LNCaP clone FGC (cell line): ENCODE measurements around the gene RFNG.

ENCODE experiments used
- DNase-seq: peaks from one replicate; pipeline ENCODE4 v3.0.0-alpha.2; 2011; ENCODE audit warnings: low read depth
- H3K4me3 ChIP-seq: 2 replicates; pipeline ENCODE4 v1.5.1; 2011; ENCODE audit warnings: mild to moderate bottlenecking, low read depth, low read length, control low read depth
- CTCF ChIP-seq: IDR thresholded peaks from 2 replicates; pipeline ENCODE4 v1.5.1; 2012; ENCODE audit warnings: mild to moderate bottlenecking; ENCODE audit not compliant: control insufficient read depth, insufficient read depth; ENCODE audit errors: extremely low read depth

RFNG gene

DNA sequence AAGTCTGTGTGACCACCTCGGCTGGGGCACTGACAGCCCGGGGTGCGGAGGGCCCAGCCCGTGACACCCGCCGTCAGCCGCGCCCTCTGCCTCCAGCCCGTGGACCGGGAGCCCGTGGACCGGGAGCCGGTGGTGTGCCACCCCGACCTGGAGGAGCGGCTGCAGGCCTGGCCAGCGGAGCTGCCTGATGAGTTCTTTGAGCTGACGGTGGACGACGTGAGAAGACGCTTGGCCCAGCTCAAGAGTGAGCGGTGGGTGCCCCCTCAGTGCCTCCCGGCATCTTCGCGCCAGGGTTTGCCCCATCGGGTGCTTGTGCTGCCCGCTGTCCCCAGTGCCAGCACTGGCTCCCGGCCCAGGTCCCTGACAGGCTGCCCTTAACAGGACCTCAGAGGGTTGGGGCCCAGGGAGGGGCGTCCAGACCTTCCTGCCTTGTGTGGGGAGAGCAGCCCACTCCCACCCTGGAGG is 42.6 kb downstream of the RFNG start:
- no peak for TF ChIP-seq CTCF
- H3K4me3 ChIP-seq: no peak overlapping the region
- no peak for DNase-seq

GRCh38 chr17:82008258-82008940 is 43.2 kb downstream of the RFNG start:
- H3K4me3 ChIP-seq: no peak overlapping the region
- no peak for DNase-seq
- no peak for TF ChIP-seq CTCF

- no peak overlapping the region for H3K4me3 ChIP-seq
- TF ChIP-seq CTCF: no peak
- no peak for DNase-seq
Observed at GRCh38 chr17:82007495-82008257, 43.9 kb downstream of the RFNG start.

GRCh38 chr17:82007228-82007494 is 44.5 kb downstream of the RFNG start:
- H3K4me3 ChIP-seq: no peak overlapping the region
- TF ChIP-seq CTCF: no peak
- DNase-seq: no peak

GRCh38 chr17:82006468-82007227 is 45.0 kb downstream of the RFNG start:
- no peak overlapping the region for H3K4me3 ChIP-seq
- DNase-seq: no peak
- TF ChIP-seq CTCF: no peak

- DNase-seq: no peak
- TF ChIP-seq CTCF: no peak
- H3K4me3 ChIP-seq: no peak overlapping the region
Observed at GRCh38 chr17:82005701-82006348, 45.8 kb downstream of the RFNG start.
